Tibial nerve (tissue), 4 donors: ENCODE data around the gene CX3CR1. TPM values are rescaled to one million over a fixed set of nuclear protein-coding genes. Genes with fewer than 3 reads are reported as not detected.

Experiments
- DNase-seq, 2 donors: peaks; one replicate each; pipeline ENCODE4 v3.0.0-alpha.2; 2019; ENCODE audit warnings: low spot score in 2 of 2
- H3K27ac ChIP-seq, 4 donors: fragments of 200-600 bp; sonication (generic) in 3 of 4; one replicate each; pipeline ENCODE4 v1.5.1; 2017 to 2019; ENCODE audit warnings: mild to moderate bottlenecking in 1 of 4
- H3K27me3 ChIP-seq, 2 donors: fragments of 200-600 bp; sonication (generic) in 1 of 2; one replicate each; pipeline versions ENCODE4 v1.5.1 to v1.6.0; 2017 to 2019
- H3K36me3 ChIP-seq, 3 donors: fragments of 200-600 bp; sonication (generic); one replicate each; pipeline ENCODE4 v1.5.1; 2018 to 2019
- H3K4me1 ChIP-seq, 4 donors: fragments of 200-600 bp; sonication (generic) in 3 of 4; one replicate each; pipeline ENCODE4 v1.5.1; 2017 to 2019
- H3K4me3 ChIP-seq, 4 donors: fragments of 200-600 bp; sonication (generic) in 3 of 4; one replicate each; pipeline ENCODE4 v1.5.1; 2017 to 2019; ENCODE audit warnings: mild to moderate bottlenecking in 1 of 4, moderate library complexity in 1 of 4
- H3K9me3 ChIP-seq, 4 donors: fragments of 200-600 bp; sonication (generic) in 3 of 4; one replicate each; pipeline ENCODE4 v1.5.1; 2017 to 2019
- CTCF ChIP-seq, 5 experiments: fragments of 200-600 bp in 3 of 5; fragments of 450-650 bp in 2 of 5; sonication (generic) in 3 of 5; IDR thresholded peaks; one replicate each; pipeline ENCODE4 v1.5.1; 2016 to 2019; ENCODE audit warnings: antibody characterized with exemption in 5 of 5, mild to moderate bottlenecking in 3 of 5, moderate library complexity in 2 of 5
- EP300 ChIP-seq, 2 donors: sonication (generic); formaldehyde crosslinking; IDR thresholded peaks; one replicate each; pipeline ENCODE4 v1.6.1; 2017; ENCODE audit warnings: antibody characterized with exemption in 2 of 2, mild to moderate bottlenecking in 1 of 2
- POLR2A ChIP-seq, 2 donors: fragments of 450-650 bp; IDR thresholded peaks; one replicate each; pipeline ENCODE4 v1.6.1; 2017; ENCODE audit warnings: antibody characterized with exemption in 2 of 2, mild to moderate bottlenecking in 2 of 2, moderate library complexity in 2 of 2
- WGBS, 2 donors: methylation state at CpG; one replicate each; pipeline ENCODE4 v1.1.5; 2018; 5-methylcytosine and 5-hydroxymethylcytosine counted together
- total RNA-seq, 4 donors: library from RNA; depleted of rRNA; stranded (reverse); fragments of >200 nt; gene quantifications; one replicate each; pipeline ENCODE4 v1.1.0, GENCODE V29; 2016

CX3CR1 gene
- total RNA-seq, 4 donors from 2014 or later, result 2.2 to 4.4 (median 3.1) TPM; not detected in 1

- 80 to 90% methylated on average over 4 of the region's 4 CpGs for WGBS, 2 donors
- Histone ChIP-seq H3K4me1 (no peaks in the 10 kb centered on the region), H3K4me3 (no peak overlapping the region), H3K27ac (no peak overlapping the region), H3K36me3 (no peaks in the 10 kb centered on the region), H3K9me3 (no peaks in the 10 kb centered on the region), H3K27me3 (no peaks in the 10 kb centered on the region)
- TF ChIP-seq POLR2A (IDR thresholded peaks at IDR 0.05), result no peak
- no peak for TF ChIP-seq CTCF (IDR thresholded peaks at IDR 0.05)
- no peak for TF ChIP-seq EP300 (IDR thresholded peaks at IDR 0.05)
- DNase-seq, result no peak
Measured at GRCh38 chr3:39269528-39269927, 10.3 kb downstream of the CX3CR1 start.

- peak overlapping the region in 1 of 4 donors; percentile 8 for H3K27ac ChIP-seq
- H3K4me3 ChIP-seq, result no peak overlapping the region
- no peaks in the 10 kb centered on the region for H3K36me3 ChIP-seq
- DNase-seq, result no peak
- no peaks in the 10 kb centered on the region for H3K9me3 ChIP-seq
- 80 to 85% methylated on average over 7 of the region's 7 CpGs for WGBS, 2 donors
- no peak for TF ChIP-seq EP300 (IDR thresholded peaks at IDR 0.05)
- no peak for TF ChIP-seq POLR2A (IDR thresholded peaks at IDR 0.05)
- no peak for TF ChIP-seq CTCF (IDR thresholded peaks at IDR 0.05)
- peaks cover 0 to under 1% (median 0%) of the 10 kb centered on the region in 4 donors for H3K4me1 ChIP-seq
- no peaks in the 10 kb centered on the region for H3K27me3 ChIP-seq
Measured at GRCh38 chr3:39268549-39268900, 11.3 kb downstream of the CX3CR1 start.

GRCh38 chr3:39267631-39268548 lies 11.9 kb downstream of the CX3CR1 start:
- WGBS, 2 donors, result 68 to 70% methylated on average over 15 of the region's 15 CpGs

GRCh38 chr3:39264053-39264452 lies 15.8 kb downstream of the CX3CR1 start:
- 88 to 93% methylated on average over 3 of the region's 3 CpGs for WGBS, 2 donors
- no peak for TF ChIP-seq POLR2A (IDR thresholded peaks at IDR 0.05)
- TF ChIP-seq EP300 (IDR thresholded peaks at IDR 0.05), result no peak
- TF ChIP-seq CTCF (IDR thresholded peaks at IDR 0.05), result no peak
- no peak for DNase-seq

More at GRCh38 chr3:39267631-39268548, 11.9 kb downstream of the CX3CR1 start:
- Histone ChIP-seq H3K4me3 (no peak overlapping the region), H3K27ac (peak overlapping the region in 1 of 4 donors; percentile 8), H3K4me1 (peaks cover 0 to 6% (median 0%) of the 10 kb centered on the region in 4 donors), H3K36me3 (no peaks in the 10 kb centered on the region), H3K27me3 (no peaks in the 10 kb centered on the region), H3K9me3 (no peaks in the 10 kb centered on the region)
- DNase-seq, result no peak
- TF ChIP-seq CTCF (IDR thresholded peaks at IDR 0.05), result no peak
- TF ChIP-seq POLR2A (IDR thresholded peaks at IDR 0.05), result no peak

GRCh38 chr3:39263576-39263975 lies 16.3 kb downstream of the CX3CR1 start:
- Histone ChIP-seq H3K36me3 (no peaks in the 10 kb centered on the region), H3K4me1 (peaks cover 0 to 30% (median 7%) of the 10 kb centered on the region in 4 donors), H3K4me3 (no peak overlapping the region), H3K27ac (no peak overlapping the region), H3K27me3 (no peaks in the 10 kb centered on the region), H3K9me3 (no peaks in the 10 kb centered on the region)
- no peak for DNase-seq
- TF ChIP-seq EP300 (IDR thresholded peaks at IDR 0.05), result no peak
- no peak for TF ChIP-seq CTCF (IDR thresholded peaks at IDR 0.05)
- no peak for TF ChIP-seq POLR2A (IDR thresholded peaks at IDR 0.05)
- WGBS, 2 donors, result 52 to 53% methylated on average over 6 of the region's 6 CpGs

More at GRCh38 chr3:39264053-39264452, 15.8 kb downstream of the CX3CR1 start:
- no peaks in the 10 kb centered on the region for H3K36me3 ChIP-seq
- no peaks in the 10 kb centered on the region for H3K9me3 ChIP-seq
- no peaks in the 10 kb centered on the region for H3K27me3 ChIP-seq
- H3K27ac ChIP-seq, result no peak overlapping the region
- no peak overlapping the region for H3K4me3 ChIP-seq
- peaks cover 0 to 30% (median 7%) of the 10 kb centered on the region in 4 donors for H3K4me1 ChIP-seq
